Natural killer cell (primary cell): ENCODE data around the gene VWA2. TPM values are rescaled to one million over a fixed set of nuclear protein-coding genes. Genes with fewer than 3 reads are reported as not detected.

Experiments
- ATAC-seq, 3 donors: fragments of 150-1000 bp in 2 of 3; fragments of 200-7000 bp in 1 of 3; cut with Tn5 transposase; 1 replicate in 1 of 3; 2 replicates in 2 of 3; pipeline ENCODE4 v1.10.0; 2021; ENCODE audit warnings: mild to moderate bottlenecking in 2 of 3, moderate library complexity in 2 of 3
- DNase-seq, 2 donors: peaks; one replicate each; pipeline versions ENCODE4 v3.0.0 to v3.0.0-alpha.2; 2013 to 2021; ENCODE audit warnings: mixed read lengths in 1 of 2
- H3K27ac ChIP-seq: one replicate; pipeline ENCODE4 v1.5.1; 2013; ENCODE audit warnings: mild to moderate bottlenecking, low read length
- H3K27me3 ChIP-seq: one replicate; pipeline ENCODE4 v1.6.1; 2013; ENCODE audit warnings: low read length; ENCODE audit not compliant: control insufficient read depth, insufficient read depth
- H3K36me3 ChIP-seq: one replicate; pipeline ENCODE4 v1.6.1; 2013; ENCODE audit warnings: low read length; ENCODE audit not compliant: control insufficient read depth, insufficient read depth
- H3K4me1 ChIP-seq: one replicate; pipeline ENCODE4 v1.6.1; 2013; ENCODE audit warnings: low read length; ENCODE audit not compliant: control insufficient read depth, insufficient read depth
- H3K4me3 ChIP-seq: one replicate; pipeline ENCODE4 v1.5.1; 2013; ENCODE audit warnings: low read length
- H3K9me3 ChIP-seq: one replicate; pipeline ENCODE4 v1.6.1; 2013; ENCODE audit warnings: low read length; ENCODE audit not compliant: control insufficient read depth, insufficient read depth
- H3K27ac Mint-ChIP-seq, 2 donors: one replicate each; pipeline ENCODE4 v1.8.0; 2022; ENCODE audit warnings: mild to moderate bottlenecking in 2 of 2, mixed read lengths in 2 of 2, moderate library complexity in 1 of 2
- H3K27me3 Mint-ChIP-seq, 2 donors: one replicate each; pipeline ENCODE4 v1.8.0; 2022; ENCODE audit warnings: low read depth in 2 of 2, mixed read lengths in 2 of 2
- H3K36me3 Mint-ChIP-seq: one replicate; pipeline ENCODE4 v1.8.0; 2022; ENCODE audit warnings: mixed read lengths
- H3K4me1 Mint-ChIP-seq, 2 donors: one replicate each; pipeline ENCODE4 v1.8.0; 2022; ENCODE audit warnings: mixed read lengths in 2 of 2
- H3K4me3 Mint-ChIP-seq: one replicate; pipeline ENCODE4 v1.8.0; 2022; ENCODE audit warnings: mild to moderate bottlenecking, moderate library complexity, mixed read lengths
- H3K9me3 Mint-ChIP-seq, 2 donors: one replicate each; pipeline ENCODE4 v1.8.0; 2022; ENCODE audit warnings: mixed read lengths in 2 of 2
- WGBS: methylation state at CpG from one replicate; pipeline ENCODE4 v1.1.7; 2013; ENCODE audit warnings: missing lambda C conversion rate; ENCODE audit not compliant: insufficient coverage; 5-methylcytosine and 5-hydroxymethylcytosine counted together
- intact Hi-C: fragments of 100-400 bp; cut with micrococcal nuclease; formaldehyde crosslinking; loops from one replicate; pipeline ENCODE4 v1.14.2; 2022
- total RNA-seq, 4 donors: library from RNA; stranded (reverse); fragments of 120-200 nt in 1 of 4; gene quantifications; one replicate each; pipeline versions ENCODE4 v1.2.3 to v1.2.4, GENCODE V29; 2013 to 2022
- TF ChIP-seq, protein P1 (sequence below): fragments of 200-600 bp; IDR thresholded peaks from one replicate; pipeline ENCODE4 v1.8.0; 2022; ENCODE audit warnings: antibody characterized with exemption

VWA2 gene
- total RNA-seq, 3 donors from 2014 or later (not counting 1 experiment from before 2014, with no cell fraction given): not detected

GRCh38 chr10:114221235-114221634 is 17.8 kb upstream of the VWA2 start:
- Mint-ChIP-seq H3K27ac (no peak overlapping the region), H3K9me3 (no peaks in the 10 kb centered on the region), H3K36me3 (no peaks in the 10 kb centered on the region), H3K4me3 (no peak overlapping the region), H3K27me3 (peaks cover 23 to 46% of the 10 kb centered on the region in 2 donors), H3K4me1 (no peaks in the 10 kb centered on the region)
- Histone ChIP-seq H3K4me3 (no peak overlapping the region), H3K27ac (no peak overlapping the region), H3K36me3 (no peaks in the 10 kb centered on the region), H3K27me3 (peaks cover 7% of the 10 kb centered on the region), H3K4me1 (no peaks in the 10 kb centered on the region), H3K9me3 (no peaks in the 10 kb centered on the region)
- intact Hi-C loops: no loop called here
- DNase-seq: no peak
- ATAC-seq: no peak
- WGBS: 78% methylated on average over 4 of the region's 4 CpGs
- TF ChIP-seq, protein P1, sequence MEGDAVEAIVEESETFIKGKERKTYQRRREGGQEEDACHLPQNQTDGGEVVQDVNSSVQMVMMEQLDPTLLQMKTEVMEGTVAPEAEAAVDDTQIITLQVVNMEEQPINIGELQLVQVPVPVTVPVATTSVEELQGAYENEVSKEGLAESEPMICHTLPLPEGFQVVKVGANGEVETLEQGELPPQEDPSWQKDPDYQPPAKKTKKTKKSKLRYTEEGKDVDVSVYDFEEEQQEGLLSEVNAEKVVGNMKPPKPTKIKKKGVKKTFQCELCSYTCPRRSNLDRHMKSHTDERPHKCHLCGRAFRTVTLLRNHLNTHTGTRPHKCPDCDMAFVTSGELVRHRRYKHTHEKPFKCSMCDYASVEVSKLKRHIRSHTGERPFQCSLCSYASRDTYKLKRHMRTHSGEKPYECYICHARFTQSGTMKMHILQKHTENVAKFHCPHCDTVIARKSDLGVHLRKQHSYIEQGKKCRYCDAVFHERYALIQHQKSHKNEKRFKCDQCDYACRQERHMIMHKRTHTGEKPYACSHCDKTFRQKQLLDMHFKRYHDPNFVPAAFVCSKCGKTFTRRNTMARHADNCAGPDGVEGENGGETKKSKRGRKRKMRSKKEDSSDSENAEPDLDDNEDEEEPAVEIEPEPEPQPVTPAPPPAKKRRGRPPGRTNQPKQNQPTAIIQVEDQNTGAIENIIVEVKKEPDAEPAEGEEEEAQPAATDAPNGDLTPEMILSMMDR: no peak

DNA sequence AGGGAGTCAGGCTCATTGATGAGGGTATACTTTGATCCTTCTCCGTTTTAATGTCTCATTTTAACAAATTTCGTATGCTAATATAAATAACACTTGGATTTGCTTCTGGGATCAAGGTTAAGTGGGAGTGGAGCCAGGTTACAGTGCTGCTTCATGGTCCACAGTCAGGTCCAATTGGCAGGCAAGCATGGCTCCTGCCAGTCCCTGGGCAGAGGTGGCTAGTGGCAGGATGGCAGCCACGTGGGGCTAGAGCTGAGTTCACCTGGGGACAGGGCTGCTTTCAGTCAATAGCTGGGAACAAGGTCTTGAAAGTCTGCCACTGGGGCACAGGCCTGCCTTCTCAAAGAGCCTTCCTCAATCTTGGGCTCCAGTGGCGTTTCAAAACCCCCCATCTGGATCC is 16.0 kb upstream of the VWA2 start:
- Histone ChIP-seq H3K4me3 (no peak overlapping the region), H3K9me3 (no peaks in the 10 kb centered on the region), H3K27ac (no peak overlapping the region), H3K4me1 (no peaks in the 10 kb centered on the region), H3K36me3 (no peaks in the 10 kb centered on the region), H3K27me3 (peaks cover 5% of the 10 kb centered on the region)
- DNase-seq (no peak), ATAC-seq (no peak)
- Mint-ChIP-seq H3K27me3 (peaks cover 21 to 50% of the 10 kb centered on the region in 2 donors), H3K4me1 (no peaks in the 10 kb centered on the region), H3K27ac (no peak overlapping the region), H3K36me3 (no peaks in the 10 kb centered on the region), H3K4me3 (no peak overlapping the region), H3K9me3 (no peaks in the 10 kb centered on the region)
- TF ChIP-seq, protein P1: no peak
- intact Hi-C loops: no loop called here
- 78% methylated on average over 3 of the region's 4 CpGs for WGBS

DNA sequence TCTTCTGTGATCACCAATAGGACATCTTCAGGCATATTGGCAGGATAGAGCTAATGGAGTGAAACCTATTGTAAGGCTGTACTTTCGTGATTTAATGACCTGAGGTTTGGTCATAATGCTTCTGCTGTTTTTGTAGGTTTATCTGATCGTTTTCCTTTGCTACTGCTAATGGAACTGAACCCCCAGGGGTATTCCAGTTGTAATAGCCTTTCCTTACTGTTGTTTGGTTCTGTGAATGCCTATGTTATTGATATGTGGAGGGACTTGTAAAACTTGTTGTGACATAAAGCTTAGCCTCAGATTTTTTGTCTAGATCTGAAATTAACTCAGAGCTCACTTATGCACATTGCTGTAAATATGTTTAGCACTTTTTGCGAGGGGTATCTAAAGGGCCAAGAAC is 10.9 kb upstream of the VWA2 start:
- no peaks in the 10 kb centered on the region for H3K4me1 ChIP-seq
- ATAC-seq (no peak), DNase-seq (no peak)
- no peak overlapping the region for H3K27ac Mint-ChIP-seq
- no peaks in the 10 kb centered on the region for H3K9me3 Mint-ChIP-seq
- no peak overlapping the region for H3K27ac ChIP-seq
- TF ChIP-seq, protein P1: no peak
- H3K9me3 ChIP-seq: no peaks in the 10 kb centered on the region
- no peak overlapping the region for H3K4me3 Mint-ChIP-seq
- 62% methylated on average over 3 of the region's 3 CpGs for WGBS
- peaks cover 6% of the 10 kb centered on the region for H3K27me3 ChIP-seq
- H3K27me3 Mint-ChIP-seq: peaks cover 30 to 54% of the 10 kb centered on the region in 2 donors
- no peak overlapping the region for H3K4me3 ChIP-seq
- H3K36me3 ChIP-seq: no peaks in the 10 kb centered on the region
- intact Hi-C loops: no loop called here
- no peaks in the 10 kb centered on the region for H3K36me3 Mint-ChIP-seq
- H3K4me1 Mint-ChIP-seq: no peaks in the 10 kb centered on the region

GRCh38 chr10:114232561-114233176 is 6.4 kb upstream of the VWA2 start:
- Histone ChIP-seq H3K9me3 (no peaks in the 10 kb centered on the region), H3K4me3 (no peak overlapping the region), H3K27ac (no peak overlapping the region), H3K36me3 (no peaks in the 10 kb centered on the region), H3K4me1 (no peaks in the 10 kb centered on the region), H3K27me3 (peaks cover 15% of the 10 kb centered on the region)
- no peaks in the 10 kb centered on the region for H3K9me3 Mint-ChIP-seq
- intact Hi-C loops: no loop called here
- ATAC-seq (no peak), DNase-seq (no peak)
- TF ChIP-seq, protein P1: no peak
- 89% methylated on average over 3 of the region's 4 CpGs for WGBS
- no peak overlapping the region for H3K27ac Mint-ChIP-seq
- H3K27me3 Mint-ChIP-seq: peaks cover 18 to 53% of the 10 kb centered on the region in 2 donors
- no peaks in the 10 kb centered on the region for H3K4me1 Mint-ChIP-seq
- no peak overlapping the region for H3K4me3 Mint-ChIP-seq
- no peaks in the 10 kb centered on the region for H3K36me3 Mint-ChIP-seq
